SK-N-SH treated with all-trans-retinoic acid at 6 μM for 48 hours (cell line): ENCODE measurements around the gene CLTCL1.

Experiments
- ATAC-seq: fragments of 200-7000 bp; cut with Tn5 transposase; 3 replicates; pipeline ENCODE4 v1.9.1; 2020; ENCODE audit warnings: mild to moderate bottlenecking, moderate library complexity
- ARNTL ChIP-seq: fragments of 450-650 bp; formaldehyde crosslinking; IDR thresholded peaks from 2 replicates; pipeline ENCODE4 v1.5.0; 2020; ENCODE audit warnings: low read depth, mild to moderate bottlenecking, moderate library complexity, borderline replicate concordance
- BACH2 ChIP-seq: fragments of 250-450 bp; sonication (Bioruptor Pico); IDR thresholded peaks from 2 replicates; pipeline ENCODE4 v1.9.0; 2021; ENCODE audit warnings: mild to moderate bottlenecking, borderline replicate concordance
- CSDC2 ChIP-seq: fragments of 250-450 bp; sonication (Bioruptor Pico); IDR thresholded peaks from 2 replicates; pipeline ENCODE4 v1.5.0; 2020; ENCODE audit warnings: mild to moderate bottlenecking, moderate library complexity
- ESRRG ChIP-seq: fragments of 250-450 bp; sonication (Bioruptor Pico); IDR thresholded peaks from 2 replicates; pipeline ENCODE4 v1.6.1; 2021; ENCODE audit warnings: mild to moderate bottlenecking
- GLIS3 ChIP-seq: fragments of 250-450 bp; sonication (Bioruptor Pico); IDR thresholded peaks from 2 replicates; pipeline ENCODE4 v1.5.0; 2020; ENCODE audit warnings: mild to moderate bottlenecking, moderate library complexity
- ISL1 ChIP-seq: fragments of 250-450 bp; sonication (Bioruptor Pico); IDR thresholded peaks from 2 replicates; pipeline ENCODE4 v2.1.2; 2022; ENCODE audit warnings: mild to moderate bottlenecking, moderate library complexity
- OSR1 ChIP-seq: fragments of 250-450 bp; sonication (Bioruptor Pico); IDR thresholded peaks from 2 replicates; pipeline ENCODE4 v1.8.0; 2022; ENCODE audit warnings: moderate library complexity, mild to moderate bottlenecking, inconsistent platforms
- PPARA ChIP-seq: fragments of 250-450 bp; sonication (Bioruptor Pico); IDR thresholded peaks from 2 replicates; pipeline ENCODE4 v1.5.0; 2020; ENCODE audit warnings: mild to moderate bottlenecking, borderline replicate concordance
- RARB ChIP-seq: fragments of 250-450 bp; sonication (Bioruptor Pico); IDR thresholded peaks from 2 replicates; pipeline ENCODE4 v1.8.0; 2021; ENCODE audit warnings: mild to moderate bottlenecking, moderate library complexity
- SNAI2 ChIP-seq: fragments of 250-450 bp; sonication (Bioruptor Pico); IDR thresholded peaks from 2 replicates; pipeline ENCODE4 v1.5.0; 2020; ENCODE audit warnings: mild to moderate bottlenecking, moderate library complexity
- TCF4 ChIP-seq: fragments of 250-450 bp; sonication (Bioruptor Pico); IDR thresholded peaks from 2 replicates; pipeline ENCODE4 v1.8.0; 2021; ENCODE audit warnings: mild to moderate bottlenecking, moderate library complexity, borderline replicate concordance
- TOX ChIP-seq: fragments of 250-450 bp; sonication (Bioruptor Pico); IDR thresholded peaks from 2 replicates; pipeline ENCODE4 v1.8.0; 2021; ENCODE audit warnings: mild to moderate bottlenecking, moderate library complexity, borderline replicate concordance
- TSHZ2 ChIP-seq: fragments of 250-450 bp; sonication (Bioruptor Pico); IDR thresholded peaks from 2 replicates; pipeline ENCODE4 v1.5.0; 2020; ENCODE audit warnings: mild to moderate bottlenecking, moderate library complexity
- ZC3H10 ChIP-seq: fragments of 250-450 bp; sonication (Bioruptor Pico); IDR thresholded peaks from 2 replicates; pipeline ENCODE4 v1.5.1; 2021; ENCODE audit warnings: mild to moderate bottlenecking, moderate library complexity
- ZFP3 ChIP-seq: fragments of 250-450 bp; sonication (Bioruptor Pico); IDR thresholded peaks from 2 replicates; pipeline ENCODE4 v1.5.0; 2020; ENCODE audit warnings: mild to moderate bottlenecking, moderate library complexity
- ZFP30 ChIP-seq: fragments of 450-650 bp; formaldehyde crosslinking; IDR thresholded peaks from 2 replicates; pipeline ENCODE4 v1.5.0; 2022; ENCODE audit warnings: mild to moderate bottlenecking, moderate library complexity
- ZNF565 ChIP-seq: fragments of 450-650 bp; formaldehyde crosslinking; conservative IDR thresholded peaks from 2 replicates; pipeline ENCODE4 v1.5.0; 2020; ENCODE audit warnings: low read depth, mild to moderate bottlenecking, moderate library complexity
- ZNF70 ChIP-seq: fragments of 450-650 bp; formaldehyde crosslinking; IDR thresholded peaks from 2 replicates; pipeline ENCODE4 v1.5.0; 2020; ENCODE audit warnings: mild to moderate bottlenecking, moderate library complexity
- ZNF8 ChIP-seq: fragments of 450-650 bp; formaldehyde crosslinking; IDR thresholded peaks from 2 replicates; pipeline ENCODE4 v1.5.0; 2020; ENCODE audit warnings: mild to moderate bottlenecking, moderate library complexity
- TF ChIP-seq, protein P1 (sequence below): fragments of 250-450 bp; sonication (Bioruptor Pico); IDR thresholded peaks from 2 replicates; pipeline ENCODE4 v1.8.0; 2021; ENCODE audit warnings: low read depth, mild to moderate bottlenecking, moderate library complexity, borderline replicate concordance
- TF ChIP-seq, protein P2 (sequence below): fragments of 250-450 bp; sonication (Bioruptor Pico); IDR thresholded peaks from 2 replicates; pipeline ENCODE4 v1.5.1; 2020; ENCODE audit warnings: low read depth, mild to moderate bottlenecking, moderate library complexity

The CLTCL1 gene

GRCh38 chr22:19291580-19292457 is at the start of gene CLTCL1:
Gene CLTCL1 (minus strand): TSS chr22:19291719. CDS start chr22:19291641, 78 bp downstream.
- TF ChIP-seq ZNF8 (CRISPR knock-in tag) = no peak
- no peak for TF ChIP-seq GLIS3 (CRISPR knock-in tag)
- TF ChIP-seq CSDC2 (CRISPR knock-in tag) = no peak
- no peak for TF ChIP-seq TCF4
- no peak for TF ChIP-seq ESRRG (CRISPR knock-in tag)
- TF ChIP-seq ZFP3 (CRISPR knock-in tag) = no peak
- TF ChIP-seq ARNTL (CRISPR knock-in tag) = no peak
- ATAC-seq = peak; percentile 54

- TF ChIP-seq ZNF8 (CRISPR knock-in tag) (no peak), ESRRG (CRISPR knock-in tag) (no peak), ZNF565 (CRISPR knock-in tag) (no peak), ZFP30 (CRISPR knock-in tag) (peak; percentile 93)
- no peak for ATAC-seq
Observed at GRCh38 chr22:19337137-19337536, 45.6 kb upstream of the CLTCL1 start.

DNA sequence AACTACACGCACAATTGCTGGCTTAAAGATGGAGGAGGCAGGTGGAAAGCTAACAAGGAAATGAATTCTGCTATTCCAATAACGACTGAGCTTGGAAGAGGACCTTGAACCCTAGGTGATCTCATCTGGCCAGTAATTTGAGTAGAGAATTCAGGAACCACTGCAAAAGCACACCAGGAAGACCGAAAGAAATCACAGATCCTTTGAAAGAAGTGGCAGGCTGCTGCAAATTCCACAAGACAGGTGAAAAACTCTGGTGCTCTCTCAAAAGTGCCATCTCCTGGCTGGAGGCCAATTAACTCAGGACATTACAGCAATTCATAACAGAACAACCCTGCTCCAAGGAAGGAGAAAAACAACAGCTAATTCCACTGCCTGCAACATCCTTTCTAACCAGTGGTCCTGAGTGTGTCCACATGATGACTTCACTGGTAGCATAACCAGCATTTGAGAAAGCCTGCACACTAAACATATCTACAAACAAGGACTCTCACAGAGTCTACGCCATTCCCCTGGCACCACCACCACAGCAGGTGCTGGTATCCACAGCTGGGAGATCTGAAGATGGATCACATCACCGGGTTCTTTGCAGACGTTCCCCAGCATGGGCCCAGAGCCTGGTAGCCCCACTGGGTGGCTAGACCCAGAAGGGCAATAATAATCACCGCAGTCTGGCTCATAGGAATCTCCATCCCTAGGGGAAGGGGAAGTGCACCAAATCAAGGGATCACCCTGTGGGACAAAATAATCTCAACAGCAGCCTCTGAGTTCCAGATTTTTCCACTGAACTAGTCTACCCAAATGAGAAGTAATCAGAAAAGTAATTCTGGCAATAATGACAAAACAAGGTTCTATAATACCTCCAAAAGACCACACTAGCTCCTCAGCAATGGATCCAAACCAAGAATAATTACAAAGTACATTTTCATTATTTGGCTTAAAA is 44.9 kb upstream of the CLTCL1 start:
- ATAC-seq = no peak
- no peak for TF ChIP-seq SNAI2 (CRISPR knock-in tag)
- no peak for TF ChIP-seq RARB (CRISPR knock-in tag)
- no peak for TF ChIP-seq TSHZ2 (CRISPR knock-in tag)
- no peak for TF ChIP-seq TCF4
- TF ChIP-seq ZC3H10 (CRISPR knock-in tag) = no peak
- TF ChIP-seq, protein P1, sequence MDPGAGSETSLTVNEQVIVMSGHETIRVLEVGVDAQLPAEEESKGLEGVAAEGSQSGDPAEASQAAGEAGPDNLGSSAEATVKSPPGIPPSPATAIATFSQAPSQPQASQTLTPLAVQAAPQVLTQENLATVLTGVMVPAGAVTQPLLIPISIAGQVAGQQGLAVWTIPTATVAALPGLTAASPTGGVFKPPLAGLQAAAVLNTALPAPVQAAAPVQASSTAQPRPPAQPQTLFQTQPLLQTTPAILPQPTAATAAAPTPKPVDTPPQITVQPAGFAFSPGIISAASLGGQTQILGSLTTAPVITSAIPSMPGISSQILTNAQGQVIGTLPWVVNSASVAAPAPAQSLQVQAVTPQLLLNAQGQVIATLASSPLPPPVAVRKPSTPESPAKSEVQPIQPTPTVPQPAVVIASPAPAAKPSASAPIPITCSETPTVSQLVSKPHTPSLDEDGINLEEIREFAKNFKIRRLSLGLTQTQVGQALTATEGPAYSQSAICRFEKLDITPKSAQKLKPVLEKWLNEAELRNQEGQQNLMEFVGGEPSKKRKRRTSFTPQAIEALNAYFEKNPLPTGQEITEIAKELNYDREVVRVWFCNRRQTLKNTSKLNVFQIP (CRISPR knock-in tag) = no peak
- no peak for TF ChIP-seq ARNTL (CRISPR knock-in tag)
- no peak for TF ChIP-seq BACH2 (CRISPR knock-in tag)
- no peak for TF ChIP-seq ISL1
- no peak for TF ChIP-seq ZFP3 (CRISPR knock-in tag)
- TF ChIP-seq TOX (CRISPR knock-in tag) = no peak
- no peak for TF ChIP-seq PPARA (CRISPR knock-in tag)
- no peak for TF ChIP-seq CSDC2 (CRISPR knock-in tag)
- TF ChIP-seq, protein P2, sequence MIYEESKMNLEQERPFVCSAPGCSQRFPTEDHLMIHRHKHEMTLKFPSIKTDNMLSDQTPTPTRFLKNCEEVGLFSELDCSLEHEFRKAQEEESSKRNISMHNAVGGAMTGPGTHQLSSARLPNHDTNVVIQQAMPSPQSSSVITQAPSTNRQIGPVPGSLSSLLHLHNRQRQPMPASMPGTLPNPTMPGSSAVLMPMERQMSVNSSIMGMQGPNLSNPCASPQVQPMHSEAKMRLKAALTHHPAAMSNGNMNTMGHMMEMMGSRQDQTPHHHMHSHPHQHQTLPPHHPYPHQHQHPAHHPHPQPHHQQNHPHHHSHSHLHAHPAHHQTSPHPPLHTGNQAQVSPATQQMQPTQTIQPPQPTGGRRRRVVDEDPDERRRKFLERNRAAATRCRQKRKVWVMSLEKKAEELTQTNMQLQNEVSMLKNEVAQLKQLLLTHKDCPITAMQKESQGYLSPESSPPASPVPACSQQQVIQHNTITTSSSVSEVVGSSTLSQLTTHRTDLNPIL (CRISPR knock-in tag) = no peak
- no peak for TF ChIP-seq OSR1 (CRISPR knock-in tag)
- no peak for TF ChIP-seq ESRRG (CRISPR knock-in tag)
- TF ChIP-seq GLIS3 (CRISPR knock-in tag) = no peak
- no peak for TF ChIP-seq ZNF70 (CRISPR knock-in tag)

DNA sequence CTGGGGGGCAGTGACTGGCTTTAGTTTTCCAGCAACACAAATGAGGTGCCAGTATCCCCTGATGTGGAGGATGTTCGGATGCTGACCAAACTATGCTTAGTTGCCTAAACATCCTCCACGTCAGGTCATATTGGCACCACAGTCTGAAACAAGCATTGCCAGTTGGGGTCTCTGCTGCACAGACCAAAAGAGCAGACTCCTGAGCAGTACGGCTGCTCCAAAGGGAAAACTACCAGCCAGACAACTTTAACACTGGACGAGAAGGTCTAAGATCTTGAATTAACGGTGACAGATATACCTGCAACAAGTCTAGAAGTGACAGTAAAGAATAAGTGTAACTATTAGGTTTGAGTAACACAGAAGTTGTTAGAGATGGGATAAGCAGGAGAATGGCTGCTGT is 40.5 kb upstream of the CLTCL1 start:
- TF ChIP-seq ZNF70 (CRISPR knock-in tag) = no peak
- no peak for TF ChIP-seq ZNF565 (CRISPR knock-in tag)
- TF ChIP-seq TCF4 = no peak
- TF ChIP-seq ZNF8 (CRISPR knock-in tag) = no peak
- TF ChIP-seq CSDC2 (CRISPR knock-in tag) = no peak
- no peak for TF ChIP-seq TSHZ2 (CRISPR knock-in tag)
- no peak for TF ChIP-seq ZFP30 (CRISPR knock-in tag)
- no peak for ATAC-seq
